ENCODE data around the gene DNMT1. TPM values are rescaled to one million over a fixed set of nuclear protein-coding genes. Genes with fewer than 3 reads are reported as not detected.

Gene DNMT1
- polyA plus RNA-seq, 1 of the 3 experiments (the other 2 are of a cell fraction): 58.3 TPM

GRCh38 chr19:10116866-10117616, 77.7 kb downstream of the DNMT1 start:
- Histone ChIP-seq H2AFZ (ENCODE audit: low read depth) (no peak overlapping the region), H3K4me2 (no peak overlapping the region), H3K9me2 (no peaks in the 10 kb centered on the region), H3F3A (replicated peaks; ENCODE audit: insufficient read depth) (peaks cover 42% of the 10 kb centered on the region), H3K36me3 (replicated peaks in 1 of 2; ENCODE audit: control insufficient read depth in 1 of 2, insufficient read depth in 2 of 2, low read length in 1 of 2) (peaks cover 12 to 36% of the 10 kb centered on the region in 2 experiments), H3K27ac (ENCODE audit: low read depth in 2 of 2, low read length in 1 of 2) (no peak overlapping the region), H4K20me1 (ENCODE audit: insufficient read depth) (peaks cover 11% of the 10 kb centered on the region; the same call in 1 of the 2 replicates), H3K9ac (no peak overlapping the region), H3K4me1 (ENCODE audit: control insufficient read depth in 1 of 2, insufficient read depth in 2 of 2, low read depth in 1 of 2, low read length in 1 of 2) (peaks cover 3 to 13% of the 10 kb centered on the region in 2 experiments; a peak in 1 of 4 replicates), H3K27me3 (ENCODE audit: insufficient read depth) (no peaks in the 10 kb centered on the region), H3K4me3 (ENCODE audit: low read depth in 2 of 2, low read length in 1 of 2) (no peak overlapping the region), H3K9me3 (no peaks in the 10 kb centered on the region), H3K79me2 (ENCODE audit: insufficient read depth) (peaks cover 25% of the 10 kb centered on the region)
- no peak for DNase-seq
- TF ChIP-seq IRF3 (IDR thresholded peaks at IDR 0.05; ENCODE audit: low read depth, low read length) (no peak), RFX5 (IDR thresholded peaks at IDR 0.05; ENCODE audit: low read length) (no peak), ELF1 (IDR thresholded peaks at IDR 0.05) (no peak)
- WGBS (ENCODE audit: low lambda C conversion rate): 92% methylated on average over 11 of the region's 21 CpGs
- ChIA-PET CTCF (interaction anchor here (0.9 to 6.4 kb wide), 5 partner anchors 9 to 133 kb away, joined by 3 to 58 read pairs (median 11); partner anchors contain the start of gene PPAN), POLR2A (interaction anchor here (1.3 to 4.5 kb wide), 4 partner anchors 10 to 135 kb away, joined by 3 to 35 read pairs (median 9); partner anchors contain the start of genes DNMT1, MRPL4 and PPAN)

GRCh38 chr19:10116085-10116865, 78.5 kb downstream of the DNMT1 start:
- DNase-seq: no peak
- no peak overlapping the region for H3K9ac ChIP-seq
- CTCF ChIA-PET: interaction anchor here (1.4 to 6.4 kb wide), 3 partner anchors 8 to 133 kb away, joined by 7 to 58 read pairs (median 14); partner anchors contain the start of gene PPAN
- H3K27me3 ChIP-seq (ENCODE audit: insufficient read depth): no peaks in the 10 kb centered on the region
- H3K4me2 ChIP-seq: no peak overlapping the region
- H3K36me3 ChIP-seq (replicated peaks in 1 of 2; ENCODE audit: control insufficient read depth in 1 of 2, insufficient read depth in 2 of 2, low read length in 1 of 2): peaks cover 12 to 39% of the 10 kb centered on the region in 2 experiments
- no peaks in the 10 kb centered on the region for H3K9me2 ChIP-seq
- peaks cover 11% of the 10 kb centered on the region; the same call in 1 of the 2 replicates for H4K20me1 ChIP-seq (ENCODE audit: insufficient read depth)
- WGBS (ENCODE audit: low lambda C conversion rate): 84% methylated on average over 16 of the region's 35 CpGs
- H3F3A ChIP-seq (replicated peaks; ENCODE audit: insufficient read depth): peaks cover 36% of the 10 kb centered on the region
- TF ChIP-seq FOXM1 (IDR thresholded peaks at IDR 0.05; ENCODE audit: low read depth) (no peak), MAX (IDR thresholded peaks at IDR 0.05; ENCODE audit: low read depth) (no peak)
- no peak overlapping the region for H3K4me3 ChIP-seq (ENCODE audit: low read depth in 2 of 2, low read length in 1 of 2)
- POLR2A ChIA-PET: interaction anchor here (0.7 to 4.5 kb wide), 7 partner anchors 9 to 136 kb away, joined by 3 to 35 read pairs (median 3); partner anchors contain the start of genes DNMT1, MRPL4 and PPAN
- no peaks in the 10 kb centered on the region for H3K9me3 ChIP-seq
- H3K79me2 ChIP-seq (ENCODE audit: insufficient read depth): peaks cover 25% of the 10 kb centered on the region
- no peak overlapping the region for H2AFZ ChIP-seq (ENCODE audit: low read depth)
- H3K4me1 ChIP-seq (ENCODE audit: control insufficient read depth in 1 of 2, insufficient read depth in 2 of 2, low read depth in 1 of 2, low read length in 1 of 2): peaks cover 3 to 13% of the 10 kb centered on the region in 2 experiments; a peak in 1 of 4 replicates
- H3K27ac ChIP-seq (ENCODE audit: low read depth in 2 of 2, low read length in 1 of 2): no peak overlapping the region

Data from SK-N-SH (cell line).